AG10803 (cell line): ENCODE results near the gene KLHL3.

Experiments
- DNase-seq: peaks from one replicate; pipeline ENCODE4 v3.0.0; 2010; ENCODE audit warnings: low read depth
- H3K4me3 ChIP-seq: 2 replicates; pipeline ENCODE4 v1.5.1; 2011; ENCODE audit warnings: mild to moderate bottlenecking, low read length, control low read depth
- TF ChIP-seq, protein P1 (sequence below): conservative IDR thresholded peaks from 2 replicates; pipeline ENCODE4 v1.5.1; 2011; ENCODE audit warnings: mild to moderate bottlenecking, low read length, control low read depth, inconsistent platforms

The KLHL3 gene

DNA sequence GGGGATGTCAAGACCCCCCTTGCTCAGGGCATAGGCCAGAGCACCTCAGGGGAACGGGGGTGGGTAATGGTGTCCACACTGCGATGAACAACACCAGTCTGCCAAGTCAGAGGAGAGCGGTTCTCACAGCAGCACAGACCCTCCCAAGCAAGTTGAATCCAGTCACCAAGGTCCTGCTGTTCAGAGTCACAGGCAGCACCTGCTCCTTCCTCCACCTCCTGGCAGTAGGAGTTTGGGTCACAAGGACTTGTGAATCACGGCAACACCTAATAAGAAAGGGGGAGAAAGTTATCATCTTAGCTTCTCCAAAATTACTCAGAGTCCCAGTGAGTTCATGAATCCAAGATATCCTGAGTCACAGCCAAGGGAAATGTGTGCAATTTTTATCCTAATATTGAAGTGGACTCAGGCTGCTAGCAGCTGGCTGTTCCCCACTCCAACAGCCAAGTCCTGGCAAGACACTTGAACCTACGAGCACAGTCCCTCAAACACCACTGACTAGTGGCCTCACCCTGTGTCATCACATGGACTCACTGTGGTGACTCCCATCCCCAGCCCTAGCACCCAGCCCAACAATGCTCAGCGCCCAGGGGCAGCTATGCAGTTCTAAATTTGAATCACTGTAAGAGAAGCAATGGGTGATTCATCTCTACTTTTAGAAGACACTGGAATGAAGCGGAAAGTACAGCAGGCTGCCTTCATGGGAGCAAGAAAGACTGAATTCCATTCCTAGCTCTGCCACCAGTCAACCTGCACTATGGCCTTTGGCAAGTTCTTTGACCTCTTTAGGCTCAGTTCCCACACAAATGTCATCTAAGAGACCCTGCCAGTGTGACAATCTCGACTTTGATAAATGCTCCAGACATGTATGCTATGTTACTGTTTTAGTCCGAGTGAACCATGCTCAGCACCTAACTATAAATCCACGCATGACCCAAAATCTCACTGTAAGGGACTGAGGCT lies 113.7 kb downstream of the KLHL3 start:
- TF ChIP-seq, protein P1, sequence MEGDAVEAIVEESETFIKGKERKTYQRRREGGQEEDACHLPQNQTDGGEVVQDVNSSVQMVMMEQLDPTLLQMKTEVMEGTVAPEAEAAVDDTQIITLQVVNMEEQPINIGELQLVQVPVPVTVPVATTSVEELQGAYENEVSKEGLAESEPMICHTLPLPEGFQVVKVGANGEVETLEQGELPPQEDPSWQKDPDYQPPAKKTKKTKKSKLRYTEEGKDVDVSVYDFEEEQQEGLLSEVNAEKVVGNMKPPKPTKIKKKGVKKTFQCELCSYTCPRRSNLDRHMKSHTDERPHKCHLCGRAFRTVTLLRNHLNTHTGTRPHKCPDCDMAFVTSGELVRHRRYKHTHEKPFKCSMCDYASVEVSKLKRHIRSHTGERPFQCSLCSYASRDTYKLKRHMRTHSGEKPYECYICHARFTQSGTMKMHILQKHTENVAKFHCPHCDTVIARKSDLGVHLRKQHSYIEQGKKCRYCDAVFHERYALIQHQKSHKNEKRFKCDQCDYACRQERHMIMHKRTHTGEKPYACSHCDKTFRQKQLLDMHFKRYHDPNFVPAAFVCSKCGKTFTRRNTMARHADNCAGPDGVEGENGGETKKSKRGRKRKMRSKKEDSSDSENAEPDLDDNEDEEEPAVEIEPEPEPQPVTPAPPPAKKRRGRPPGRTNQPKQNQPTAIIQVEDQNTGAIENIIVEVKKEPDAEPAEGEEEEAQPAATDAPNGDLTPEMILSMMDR, result no peak
- peak; percentile 75 for DNase-seq
- no peak overlapping the region for H3K4me3 ChIP-seq

DNA sequence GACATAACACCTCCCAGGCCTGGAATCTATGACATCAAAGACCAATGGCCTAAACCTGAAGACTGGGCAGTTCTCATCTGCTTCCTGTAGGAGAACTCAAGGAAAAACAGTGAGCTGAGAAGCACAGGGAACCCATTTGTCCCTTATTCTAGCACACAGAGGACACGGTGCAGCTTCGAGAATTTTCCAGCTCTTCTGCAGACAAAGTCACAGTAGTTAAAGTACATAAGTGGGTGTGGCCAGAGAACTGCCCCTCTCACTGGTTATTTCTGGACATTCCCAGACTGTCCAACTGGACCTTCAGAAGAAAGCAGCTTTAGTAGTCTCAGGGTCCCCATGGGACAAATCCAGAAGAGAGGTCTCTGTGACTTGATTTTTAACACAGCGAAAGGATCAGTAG lies 114.6 kb downstream of the KLHL3 start:
- TF ChIP-seq, protein P1, result no peak
- no peak for DNase-seq

DNA sequence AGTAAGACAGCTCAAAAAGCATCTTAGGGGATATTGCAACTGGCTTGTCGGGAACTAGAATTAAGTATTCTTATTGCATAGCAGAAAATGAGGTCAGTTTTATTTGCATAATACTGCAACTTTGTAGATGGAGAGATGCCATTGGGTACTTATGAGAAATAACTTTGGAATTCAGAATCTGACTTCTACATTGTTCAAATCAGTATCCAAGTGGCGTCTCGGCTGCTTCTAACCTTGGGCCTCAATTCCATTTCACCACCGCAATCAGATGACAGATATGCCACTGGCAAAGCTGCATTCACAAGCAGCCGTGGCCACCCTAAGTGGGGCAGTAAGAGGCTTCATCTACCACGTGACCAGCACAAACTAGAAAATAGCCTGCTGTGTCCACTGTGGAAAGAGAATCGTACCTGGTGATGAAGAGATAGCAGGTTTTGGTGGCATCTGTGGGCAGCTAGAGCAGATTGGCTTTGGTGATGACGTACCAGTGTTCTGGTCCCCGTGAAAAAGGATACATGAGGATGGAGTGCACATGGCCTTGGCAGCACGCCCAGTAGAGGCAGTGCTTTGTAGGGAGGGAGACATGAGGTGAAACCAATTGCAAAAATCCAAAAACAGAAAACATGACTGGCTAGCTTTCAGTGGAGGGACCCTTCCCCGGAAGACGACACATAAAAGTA lies 116.6 kb downstream of the KLHL3 start:
- no peak overlapping the region for H3K4me3 ChIP-seq
- peak; percentile 96 for DNase-seq
- TF ChIP-seq, protein P1, result no peak

More for the DNA sequence above, 114.6 kb downstream of the KLHL3 start:
- H3K4me3 ChIP-seq, result no peak overlapping the region

DNA sequence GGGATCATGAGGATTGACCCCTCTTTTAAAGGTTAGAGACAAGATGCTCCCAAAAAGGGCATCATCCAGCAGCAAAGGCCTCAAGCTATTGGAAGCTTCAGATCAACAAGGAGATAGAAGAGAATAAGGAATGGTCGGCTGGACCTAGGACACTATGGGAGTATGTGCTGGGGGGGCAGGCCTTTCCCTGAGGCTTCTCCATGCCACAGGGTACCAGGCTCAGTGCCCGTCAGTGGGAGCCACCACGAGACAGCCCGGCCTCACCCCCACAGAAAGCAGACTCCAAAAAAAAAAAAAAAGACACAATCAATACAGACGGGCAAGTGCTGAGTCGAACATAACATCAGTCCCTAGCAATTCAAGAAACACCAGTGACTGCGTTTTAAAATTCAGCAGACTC lies 117.4 kb downstream of the KLHL3 start:
- H3K4me3 ChIP-seq, result no peak overlapping the region
- TF ChIP-seq, protein P1, result no peak
- DNase-seq, result no peak

DNA sequence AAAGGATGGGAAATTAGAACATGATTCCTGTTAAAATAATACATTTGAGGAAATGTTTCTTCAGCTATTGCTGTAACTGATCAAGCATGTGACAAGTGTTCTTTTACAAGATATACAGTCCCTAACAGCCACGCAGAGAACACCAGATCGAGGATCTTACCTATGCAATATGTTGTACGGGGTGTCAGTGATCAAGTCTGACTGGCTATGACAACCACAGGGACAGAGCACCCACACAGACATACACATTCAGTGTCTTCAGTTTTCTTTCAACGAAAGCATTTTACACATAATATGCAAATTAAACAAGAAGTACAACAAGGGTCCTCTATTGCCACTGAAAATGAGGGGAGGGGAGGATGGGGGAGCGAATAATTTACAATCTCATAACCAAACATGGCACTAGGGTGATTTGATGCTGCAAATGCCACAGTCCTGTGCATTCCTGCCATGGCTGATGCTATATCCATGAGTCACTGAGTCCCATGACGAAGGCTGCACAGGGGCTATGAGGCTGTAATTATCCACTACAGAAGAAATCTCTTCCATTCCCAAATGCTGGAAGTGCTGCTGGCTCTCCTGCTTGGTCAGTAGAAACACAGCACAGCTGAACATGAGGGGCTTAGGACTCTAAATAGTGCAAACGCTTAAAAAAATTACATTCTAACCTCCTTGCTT lies 118.2 kb downstream of the KLHL3 start:
- peak; percentile 40 for DNase-seq
- H3K4me3 ChIP-seq, result no peak overlapping the region
- TF ChIP-seq, protein P1, result no peak

DNA sequence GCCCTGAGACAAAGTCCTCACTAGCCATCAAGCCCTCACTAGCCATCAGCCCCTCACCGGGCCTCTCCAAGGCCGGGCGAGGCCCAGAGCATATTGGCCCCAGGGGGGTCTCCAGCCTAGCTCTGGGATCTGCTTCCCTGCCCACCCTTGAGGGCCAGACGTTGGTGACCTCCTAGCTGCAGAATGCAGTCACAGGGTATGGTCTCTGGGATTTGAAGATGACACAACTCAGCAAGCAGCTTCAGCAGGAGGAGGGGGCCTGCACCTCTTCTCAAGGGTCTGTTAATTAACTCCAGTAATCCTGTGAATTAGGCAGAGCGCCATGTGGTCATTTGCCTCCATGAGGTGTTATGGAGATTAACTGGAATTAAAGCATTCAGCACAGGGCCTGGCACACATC lies 119.8 kb downstream of the KLHL3 start:
- TF ChIP-seq, protein P1, result no peak
- no peak for DNase-seq
- no peak overlapping the region for H3K4me3 ChIP-seq
